HL-60 (cell line): Measurements from ENCODE around the gene IL4I1.

Experiments
- DNase-seq, 2 experiments: peaks; one replicate each; pipeline ENCODE4 v3.0.0-alpha.2; 2010 to 2020; ENCODE audit warnings: low read depth in 1 of 2, low spot score in 1 of 2
- H3K27ac ChIP-seq: fragments of 250-450 bp; sonication (Bioruptor Pico); replicated peaks from 2 replicates; pipeline ENCODE4 v1.5.1; 2020; ENCODE audit warnings: mild to moderate bottlenecking, moderate library complexity
- H3K27me3 ChIP-seq: fragments of 250-450 bp; sonication (Bioruptor Pico); 2 replicates; pipeline ENCODE4 v1.5.1; 2021; ENCODE audit warnings: mild to moderate bottlenecking, moderate library complexity; ENCODE audit not compliant: insufficient read depth, poor library complexity, severe bottlenecking
- H3K4me3 ChIP-seq: replicated peaks from 2 replicates; pipeline ENCODE4 v1.5.1; 2011; ENCODE audit warnings: mild to moderate bottlenecking, control low read depth, low read length; ENCODE audit not compliant: insufficient read depth
- CTCF ChIP-seq: IDR thresholded peaks from one replicate; pipeline ENCODE4 v1.5.1; 2011; ENCODE audit warnings: low read length, control low read depth, inconsistent platforms; ENCODE audit not compliant: insufficient read depth
- GABPA ChIP-seq: IDR thresholded peaks from 2 replicates; pipeline ENCODE4 v1.6.1; 2012; ENCODE audit warnings: low read depth
- POLR2AphosphoS5 ChIP-seq: IDR thresholded peaks from 2 replicates; pipeline ENCODE4 v1.6.1; 2012; ENCODE audit warnings: low read depth
- SPI1 ChIP-seq: IDR thresholded peaks from 2 replicates; pipeline ENCODE4 v1.6.1; 2012; ENCODE audit warnings: low read depth, mild to moderate bottlenecking, borderline replicate concordance
- TF ChIP-seq, protein P1 (sequence below): IDR thresholded peaks from 2 replicates; pipeline ENCODE4 v1.6.1; 2012; ENCODE audit warnings: low read depth; ENCODE audit not compliant: insufficient replicate concordance

The IL4I1 gene

DNA sequence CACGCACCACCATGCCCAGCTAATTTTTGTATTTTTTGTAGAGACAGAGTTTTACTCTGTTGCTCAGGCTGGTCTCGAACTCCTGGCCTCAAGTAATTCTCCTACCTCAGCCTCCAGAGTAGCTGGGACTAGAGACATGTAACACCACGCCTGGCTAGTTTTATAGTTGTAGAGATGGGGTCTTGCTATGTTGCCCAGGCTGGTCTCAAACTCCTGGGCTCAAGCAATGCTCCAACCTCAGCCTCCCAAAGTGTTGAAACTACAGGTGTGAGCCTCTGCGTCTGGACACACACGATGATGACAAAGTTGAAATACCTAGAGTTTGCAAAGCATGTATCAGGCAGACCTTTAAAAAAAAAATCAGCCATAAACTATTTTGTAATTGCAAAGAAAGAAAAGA, 50.3 kb downstream of the IL4I1 start:
- no peak for DNase-seq
- Histone ChIP-seq H3K27me3 (no peaks in the 10 kb centered on the region), H3K4me3 (no peak overlapping the region), H3K27ac (no peak overlapping the region)
- TF ChIP-seq CTCF = no peak
- no peak for TF ChIP-seq POLR2AphosphoS5
- no peak for TF ChIP-seq SPI1
- TF ChIP-seq, protein P1, sequence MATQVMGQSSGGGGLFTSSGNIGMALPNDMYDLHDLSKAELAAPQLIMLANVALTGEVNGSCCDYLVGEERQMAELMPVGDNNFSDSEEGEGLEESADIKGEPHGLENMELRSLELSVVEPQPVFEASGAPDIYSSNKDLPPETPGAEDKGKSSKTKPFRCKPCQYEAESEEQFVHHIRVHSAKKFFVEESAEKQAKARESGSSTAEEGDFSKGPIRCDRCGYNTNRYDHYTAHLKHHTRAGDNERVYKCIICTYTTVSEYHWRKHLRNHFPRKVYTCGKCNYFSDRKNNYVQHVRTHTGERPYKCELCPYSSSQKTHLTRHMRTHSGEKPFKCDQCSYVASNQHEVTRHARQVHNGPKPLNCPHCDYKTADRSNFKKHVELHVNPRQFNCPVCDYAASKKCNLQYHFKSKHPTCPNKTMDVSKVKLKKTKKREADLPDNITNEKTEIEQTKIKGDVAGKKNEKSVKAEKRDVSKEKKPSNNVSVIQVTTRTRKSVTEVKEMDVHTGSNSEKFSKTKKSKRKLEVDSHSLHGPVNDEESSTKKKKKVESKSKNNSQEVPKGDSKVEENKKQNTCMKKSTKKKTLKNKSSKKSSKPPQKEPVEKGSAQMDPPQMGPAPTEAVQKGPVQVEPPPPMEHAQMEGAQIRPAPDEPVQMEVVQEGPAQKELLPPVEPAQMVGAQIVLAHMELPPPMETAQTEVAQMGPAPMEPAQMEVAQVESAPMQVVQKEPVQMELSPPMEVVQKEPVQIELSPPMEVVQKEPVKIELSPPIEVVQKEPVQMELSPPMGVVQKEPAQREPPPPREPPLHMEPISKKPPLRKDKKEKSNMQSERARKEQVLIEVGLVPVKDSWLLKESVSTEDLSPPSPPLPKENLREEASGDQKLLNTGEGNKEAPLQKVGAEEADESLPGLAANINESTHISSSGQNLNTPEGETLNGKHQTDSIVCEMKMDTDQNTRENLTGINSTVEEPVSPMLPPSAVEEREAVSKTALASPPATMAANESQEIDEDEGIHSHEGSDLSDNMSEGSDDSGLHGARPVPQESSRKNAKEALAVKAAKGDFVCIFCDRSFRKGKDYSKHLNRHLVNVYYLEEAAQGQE = no peak
- TF ChIP-seq GABPA = no peak

- H3K27ac ChIP-seq = no peak overlapping the region
- no peaks in the 10 kb centered on the region for H3K27me3 ChIP-seq
- no peak overlapping the region for H3K4me3 ChIP-seq
- no peak for DNase-seq
- TF ChIP-seq SPI1 (no peak), GABPA (no peak), CTCF (no peak), POLR2AphosphoS5 (no peak)
- TF ChIP-seq, protein P1 = no peak
Measured at GRCh38 chr19:49845414-49845813, 51.3 kb downstream of the IL4I1 start.

- H3K27me3 ChIP-seq = no peaks in the 10 kb centered on the region
- H3K4me3 ChIP-seq = no peak overlapping the region
- DNase-seq = peak in 1 of 2 experiments; percentile 85
- peak overlapping the region; percentile 47 for H3K27ac ChIP-seq
- no peak for TF ChIP-seq POLR2AphosphoS5
- no peak for TF ChIP-seq GABPA
- TF ChIP-seq, protein P1 = no peak
Measured at GRCh38 chr19:49844138-49845095, 52.3 kb downstream of the IL4I1 start.
